Breast epithelium (tissue), 4 donors: ENCODE data around the gene TENM4. TPM values are rescaled to one million over a fixed set of nuclear protein-coding genes. Genes with fewer than 3 reads are reported as not detected.

ENCODE experiments used
- DNase-seq, 2 donors: peaks; one replicate each; pipeline ENCODE4 v3.0.0-alpha.2; 2019; ENCODE audit warnings: low spot score in 2 of 2
- H3K27ac ChIP-seq, 2 donors: fragments of 200-600 bp; sonication (generic) in 1 of 2; one replicate each; pipeline ENCODE4 v1.5.1; 2016 to 2019; ENCODE audit warnings: mild to moderate bottlenecking in 1 of 2
- H3K27me3 ChIP-seq, 2 donors: fragments of 200-600 bp; sonication (generic) in 1 of 2; one replicate each; pipeline versions ENCODE4 v1.5.1 to v1.6.0; 2017 to 2019; ENCODE audit warnings: control low read depth in 1 of 2, mild to moderate bottlenecking in 1 of 2
- H3K36me3 ChIP-seq: fragments of 200-600 bp; one replicate; pipeline ENCODE4 v1.5.1; 2019
- H3K4me1 ChIP-seq, 2 donors: fragments of 200-600 bp; sonication (generic); one replicate each; pipeline ENCODE4 v1.5.1; 2016 to 2019; ENCODE audit warnings: control low read depth in 1 of 2
- H3K4me3 ChIP-seq, 3 donors: fragments of 200-600 bp; sonication (generic); 1 replicate in 2 of 3; 2 replicates in 1 of 3; pipeline ENCODE4 v1.5.1; 2016 to 2019; ENCODE audit warnings: mild to moderate bottlenecking in 3 of 3, moderate library complexity in 2 of 3
- H3K9me3 ChIP-seq, 2 donors: fragments of 200-600 bp; sonication (generic) in 1 of 2; one replicate each; pipeline ENCODE4 v1.5.1; 2016 to 2019; ENCODE audit warnings: control low read depth in 1 of 2
- POLR2A ChIP-seq: fragments of 450-650 bp; IDR thresholded peaks from one replicate; pipeline ENCODE4 v1.6.1; 2016; ENCODE audit warnings: antibody characterized with exemption, mild to moderate bottlenecking, moderate library complexity
- POLR2AphosphoS5 ChIP-seq, 3 donors: sonication (generic); formaldehyde crosslinking; IDR thresholded peaks; one replicate each; pipeline ENCODE4 v1.6.1; 2017; ENCODE audit warnings: antibody characterized with exemption in 3 of 3
- intact Hi-C: fragments of 100-400 bp; cut with DNase I; formaldehyde crosslinking; loops from one replicate; pipeline ENCODE4 v1.15.1; 2023; ENCODE audit warnings: low total_unique reads
- total RNA-seq, 3 donors: library from RNA; depleted of rRNA; stranded (reverse); fragments of >200 nt; gene quantifications; one replicate each; pipeline ENCODE4 v1.1.0, GENCODE V29; 2016
- TF ChIP-seq, protein P1 (sequence below), 3 donors: fragments of 450-650 bp; IDR thresholded peaks; one replicate each; pipeline ENCODE4 v1.5.1; 2016 to 2017; ENCODE audit warnings: antibody characterized with exemption in 3 of 3, mild to moderate bottlenecking in 3 of 3, moderate library complexity in 3 of 3

Gene TENM4
- total RNA-seq, 3 donors from 2014 or later, result 0.29 to 7.9 (median 4.8) TPM

DNA sequence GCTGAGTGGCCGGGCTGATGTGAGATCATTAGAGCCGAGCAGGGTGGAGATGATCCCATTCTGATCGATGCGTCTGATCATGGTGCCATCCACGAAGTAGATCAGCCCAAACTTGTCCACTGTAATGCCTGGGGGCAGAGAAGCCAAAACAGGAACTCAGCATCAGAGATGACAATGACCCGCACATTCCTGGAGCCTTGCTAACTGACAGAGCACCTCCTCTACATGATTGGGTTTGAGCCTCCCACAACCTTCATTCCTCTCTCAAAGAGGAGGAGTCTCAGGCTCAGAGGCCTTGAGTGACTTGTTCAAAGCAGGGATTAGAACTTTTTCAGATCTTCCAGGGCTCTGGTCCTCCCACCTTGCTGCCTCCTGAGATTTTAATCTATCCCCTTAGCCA is 732.4 kb downstream of the TENM4 start:
- TF ChIP-seq, protein P1, sequence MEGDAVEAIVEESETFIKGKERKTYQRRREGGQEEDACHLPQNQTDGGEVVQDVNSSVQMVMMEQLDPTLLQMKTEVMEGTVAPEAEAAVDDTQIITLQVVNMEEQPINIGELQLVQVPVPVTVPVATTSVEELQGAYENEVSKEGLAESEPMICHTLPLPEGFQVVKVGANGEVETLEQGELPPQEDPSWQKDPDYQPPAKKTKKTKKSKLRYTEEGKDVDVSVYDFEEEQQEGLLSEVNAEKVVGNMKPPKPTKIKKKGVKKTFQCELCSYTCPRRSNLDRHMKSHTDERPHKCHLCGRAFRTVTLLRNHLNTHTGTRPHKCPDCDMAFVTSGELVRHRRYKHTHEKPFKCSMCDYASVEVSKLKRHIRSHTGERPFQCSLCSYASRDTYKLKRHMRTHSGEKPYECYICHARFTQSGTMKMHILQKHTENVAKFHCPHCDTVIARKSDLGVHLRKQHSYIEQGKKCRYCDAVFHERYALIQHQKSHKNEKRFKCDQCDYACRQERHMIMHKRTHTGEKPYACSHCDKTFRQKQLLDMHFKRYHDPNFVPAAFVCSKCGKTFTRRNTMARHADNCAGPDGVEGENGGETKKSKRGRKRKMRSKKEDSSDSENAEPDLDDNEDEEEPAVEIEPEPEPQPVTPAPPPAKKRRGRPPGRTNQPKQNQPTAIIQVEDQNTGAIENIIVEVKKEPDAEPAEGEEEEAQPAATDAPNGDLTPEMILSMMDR (IDR thresholded peaks at IDR 0.05), result no peak
- TF ChIP-seq POLR2AphosphoS5 (IDR thresholded peaks at IDR 0.05) (no peak), POLR2A (no peak)
- no peak overlapping the region for H3K4me3 ChIP-seq

DNA sequence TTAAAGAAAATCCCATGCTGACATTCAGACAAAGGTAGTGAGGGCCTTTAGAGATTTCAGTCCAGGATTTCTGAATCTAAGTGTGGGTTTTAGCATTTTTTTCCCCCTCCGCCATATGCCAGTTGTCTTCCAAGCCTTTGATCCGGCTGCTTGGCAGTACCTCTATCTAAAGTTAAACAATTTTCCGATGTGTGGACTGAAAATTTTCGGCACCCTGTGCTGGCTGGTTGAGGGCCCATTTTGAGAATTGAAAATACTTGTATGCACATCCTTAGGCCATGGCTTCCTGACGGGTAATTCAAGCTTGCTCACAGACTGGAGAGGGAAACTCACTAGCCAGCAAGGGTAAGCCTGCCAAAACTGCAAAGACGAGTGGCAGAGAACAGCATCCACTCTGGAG is 734.3 kb downstream of the TENM4 start:
- H3K4me3 ChIP-seq, result no peak overlapping the region
- no peaks in the 10 kb centered on the region for H3K4me1 ChIP-seq
- intact Hi-C loops, result no loop called here
- no peaks in the 10 kb centered on the region for H3K9me3 ChIP-seq
- no peak for DNase-seq
- H3K27ac ChIP-seq, result no peak overlapping the region
- no peak for TF ChIP-seq POLR2AphosphoS5 (IDR thresholded peaks at IDR 0.05)
- TF ChIP-seq, protein P1 (IDR thresholded peaks at IDR 0.05), result no peak
- no peak for TF ChIP-seq POLR2A
- H3K27me3 ChIP-seq, result no peaks in the 10 kb centered on the region
- H3K36me3 ChIP-seq, result no peaks in the 10 kb centered on the region

More for the DNA sequence above, 732.4 kb downstream of the TENM4 start:
- Histone ChIP-seq H3K27me3 (no peaks in the 10 kb centered on the region), H3K27ac (no peak overlapping the region), H3K4me1 (no peaks in the 10 kb centered on the region), H3K36me3 (no peaks in the 10 kb centered on the region), H3K9me3 (no peaks in the 10 kb centered on the region)
- DNase-seq, result no peak
- intact Hi-C loops, result no loop called here

DNA sequence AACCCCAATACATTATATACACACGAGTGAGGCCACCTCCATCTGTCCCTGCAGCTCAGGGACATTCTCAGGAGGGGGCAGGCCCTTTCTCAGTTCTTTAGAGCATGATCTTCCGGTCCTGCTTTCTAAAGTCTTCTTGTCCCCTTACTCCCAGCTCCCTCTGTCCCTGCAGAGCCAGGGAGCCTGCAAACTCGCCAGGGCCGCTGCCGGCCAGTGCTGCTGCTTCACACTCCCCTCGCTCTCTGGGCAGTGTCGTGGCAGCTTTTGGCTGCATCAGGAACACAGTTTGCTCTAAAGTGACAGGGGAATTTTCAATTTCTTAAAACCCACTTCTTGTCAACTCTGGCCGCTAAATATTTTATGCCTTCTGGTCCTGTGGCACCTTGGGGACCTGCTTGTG is 736.0 kb downstream of the TENM4 start:
- H3K4me3 ChIP-seq, result no peak overlapping the region
- H3K4me1 ChIP-seq, result no peaks in the 10 kb centered on the region
- intact Hi-C loops, result no loop called here
- no peaks in the 10 kb centered on the region for H3K27me3 ChIP-seq
- H3K9me3 ChIP-seq, result no peaks in the 10 kb centered on the region
- H3K36me3 ChIP-seq, result no peaks in the 10 kb centered on the region
- DNase-seq, result no peak
- TF ChIP-seq POLR2AphosphoS5 (IDR thresholded peaks at IDR 0.05) (no peak), POLR2A (no peak)
- TF ChIP-seq, protein P1 (IDR thresholded peaks at IDR 0.05), result no peak
- H3K27ac ChIP-seq, result no peak overlapping the region

DNA sequence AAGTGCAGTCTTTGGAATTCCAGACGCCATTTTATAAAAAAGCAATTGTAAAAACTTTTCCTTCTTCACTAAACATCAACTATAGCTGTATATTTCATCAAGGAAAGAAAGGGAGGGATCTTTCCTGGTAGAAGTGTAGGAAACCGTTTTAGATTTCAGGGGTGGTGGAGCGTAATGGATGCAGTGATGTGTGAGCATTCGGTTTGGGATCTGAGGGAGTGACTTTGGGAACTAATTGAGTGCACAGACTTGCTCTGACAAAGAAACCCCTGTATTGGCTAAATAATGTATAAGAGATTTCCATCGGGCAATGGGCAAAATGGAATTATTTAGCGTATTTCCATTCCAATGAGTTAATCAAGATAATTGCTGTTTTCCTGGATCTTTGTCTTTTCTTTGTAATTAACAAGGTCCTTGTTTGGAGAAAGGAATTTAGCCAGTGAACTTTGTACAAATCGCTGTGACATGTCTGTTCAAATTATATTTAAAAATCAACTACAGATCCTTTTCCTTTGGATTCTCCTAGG is 741.2 kb downstream of the TENM4 start:
- no peak overlapping the region for H3K4me3 ChIP-seq
- no peaks in the 10 kb centered on the region for H3K4me1 ChIP-seq
- no peak overlapping the region for H3K27ac ChIP-seq
- H3K27me3 ChIP-seq, result no peaks in the 10 kb centered on the region
- TF ChIP-seq, protein P1 (IDR thresholded peaks at IDR 0.05), result no peak
- TF ChIP-seq POLR2A, result no peak
- TF ChIP-seq POLR2AphosphoS5 (IDR thresholded peaks at IDR 0.05), result no peak
- H3K36me3 ChIP-seq, result no peaks in the 10 kb centered on the region
- DNase-seq, result no peak
- H3K9me3 ChIP-seq, result no peaks in the 10 kb centered on the region
- intact Hi-C loops, result no loop called here

DNA sequence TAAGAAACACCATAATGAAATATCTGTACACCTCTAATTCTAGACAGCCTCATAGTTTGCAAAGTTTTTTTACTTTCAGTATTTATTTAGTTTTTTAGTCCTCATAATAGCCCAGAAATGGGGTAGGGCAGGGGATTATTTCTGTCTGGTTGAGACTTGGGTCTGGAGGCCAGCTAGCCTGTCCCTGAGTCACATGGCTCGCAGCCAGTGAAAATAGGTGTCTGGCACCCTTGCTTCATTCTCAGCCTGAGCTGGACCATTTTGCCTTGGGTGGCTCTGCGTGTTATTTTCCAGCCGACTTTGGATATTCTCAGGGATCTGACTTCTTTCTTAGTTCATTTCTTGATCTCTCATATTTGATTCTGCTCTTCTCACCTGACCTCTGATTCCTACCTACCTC is 742.2 kb downstream of the TENM4 start:
- TF ChIP-seq POLR2AphosphoS5 (IDR thresholded peaks at IDR 0.05), result no peak
- TF ChIP-seq, protein P1 (IDR thresholded peaks at IDR 0.05), result no peak
- no peak for TF ChIP-seq POLR2A
- Histone ChIP-seq H3K27ac (no peak overlapping the region), H3K36me3 (no peaks in the 10 kb centered on the region), H3K27me3 (no peaks in the 10 kb centered on the region), H3K4me1 (no peaks in the 10 kb centered on the region), H3K9me3 (no peaks in the 10 kb centered on the region), H3K4me3 (no peak overlapping the region)
- no peak for DNase-seq
- intact Hi-C loops, result no loop called here
